HFF-Myc (cell line): Measurements from ENCODE around the gene BICDL2.

Source experiments
- DNase-seq: peaks from one replicate; pipeline ENCODE4 v3.0.0-alpha.2; 2011; ENCODE audit warnings: low read depth; ENCODE audit errors: extremely low read depth
- H3K4me3 ChIP-seq: replicated peaks from 2 replicates; pipeline ENCODE4 v1.5.1; 2011; ENCODE audit warnings: low read depth, mild to moderate bottlenecking, control low read depth, low read length
- CTCF ChIP-seq: IDR thresholded peaks from 2 replicates; pipeline ENCODE4 v1.5.1; 2012; ENCODE audit warnings: mild to moderate bottlenecking, low read depth, low read length, control low read depth; ENCODE audit errors: missing control alignments

BICDL2 gene

DNA sequence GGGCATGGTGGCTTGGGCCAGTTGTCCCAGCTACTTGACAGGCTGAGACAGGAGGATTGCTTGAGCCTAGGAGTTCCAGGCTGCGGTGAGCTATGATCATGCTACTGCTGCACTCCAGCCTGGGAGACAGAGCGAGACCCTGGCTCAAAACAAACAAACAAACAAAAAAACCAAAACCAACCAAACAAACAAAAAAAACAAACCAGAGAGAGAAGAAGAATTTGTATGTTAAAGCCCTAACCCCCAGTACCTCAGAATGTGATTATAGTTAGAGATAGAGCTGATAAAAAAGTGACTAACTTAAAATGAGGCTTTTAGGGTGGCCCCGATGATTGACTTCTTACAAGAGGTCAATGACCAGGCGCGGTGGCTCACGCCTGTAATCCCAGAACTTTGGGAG, 8.0 kb upstream of the BICDL2 start:
- TF ChIP-seq CTCF, result no peak
- no peak for DNase-seq
- H3K4me3 ChIP-seq, result no peak overlapping the region

- H3K4me3 ChIP-seq, result no peak overlapping the region
- DNase-seq, result no peak
- TF ChIP-seq CTCF, result no peak
Measured at GRCh38 chr16:3042376-3042775, 5.6 kb upstream of the BICDL2 start.

- H3K4me3 ChIP-seq, result no peak overlapping the region
- no peak for DNase-seq
- TF ChIP-seq CTCF, result no peak
Measured at GRCh38 chr16:3038896-3039295, 2.2 kb upstream of the BICDL2 start.

DNA sequence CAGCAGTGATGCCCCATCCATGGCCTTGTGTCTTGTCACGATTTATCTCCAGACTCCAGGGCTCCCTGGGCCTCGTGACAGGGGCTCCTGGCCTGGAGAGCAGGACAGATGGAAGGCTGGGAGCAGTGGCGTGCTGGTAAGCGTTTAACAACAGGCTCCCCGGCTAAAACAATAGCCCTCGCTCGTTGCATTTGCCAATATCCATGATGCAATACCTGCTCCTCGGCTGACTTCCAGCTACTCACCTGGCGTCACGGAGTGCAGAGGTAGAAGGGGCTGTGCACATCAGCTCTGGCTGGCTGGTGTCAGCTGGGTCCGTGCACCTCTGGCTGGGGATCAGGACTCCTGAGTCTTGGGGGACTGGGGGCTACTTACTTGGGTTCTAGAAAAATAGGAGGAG, 1.5 kb upstream of the BICDL2 start:
- DNase-seq, result no peak
- no peak overlapping the region for H3K4me3 ChIP-seq
- no peak for TF ChIP-seq CTCF

GRCh38 chr16:3035972-3036725, 595 bp downstream of the BICDL2 start:
- TF ChIP-seq CTCF, result no peak
- no peak overlapping the region for H3K4me3 ChIP-seq
- DNase-seq, result no peak

DNA sequence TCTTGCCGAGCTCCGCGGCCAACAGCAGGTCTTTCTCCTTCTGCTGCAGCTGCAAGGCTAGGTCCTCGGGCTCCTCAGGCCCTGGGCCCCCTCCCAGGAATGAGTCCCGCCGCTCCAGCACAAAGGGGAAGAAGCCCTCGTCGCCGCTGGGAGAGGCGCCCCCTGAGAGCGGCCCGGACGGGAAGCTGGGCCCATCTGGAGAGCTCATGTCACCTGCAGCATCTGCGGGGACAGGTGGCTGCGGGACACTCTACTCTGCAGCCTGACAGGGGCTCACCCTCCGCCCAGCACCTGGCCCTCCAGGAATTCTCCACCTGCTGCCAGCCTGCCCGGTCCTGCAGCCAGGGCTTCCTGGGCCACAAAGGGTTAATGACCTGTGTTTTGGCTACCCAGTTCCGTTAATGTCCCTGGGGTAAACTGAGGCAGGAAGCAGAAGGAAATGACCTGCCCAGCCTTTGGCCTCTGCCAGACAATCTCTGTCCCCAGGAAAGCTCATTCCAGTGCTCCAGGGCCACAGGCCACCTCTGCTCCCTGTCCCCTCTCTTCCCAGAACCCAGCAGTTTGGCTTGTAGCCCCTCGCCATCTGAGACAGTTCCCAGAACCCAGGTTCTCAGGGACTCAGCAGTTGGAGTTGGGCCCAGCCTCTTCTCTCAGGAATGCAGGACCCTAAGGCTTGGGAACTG, 1.3 kb downstream of the BICDL2 start:
- DNase-seq, result no peak
- H3K4me3 ChIP-seq, result no peak overlapping the region
- TF ChIP-seq CTCF, result no peak

- no peak for DNase-seq
- no peak overlapping the region for H3K4me3 ChIP-seq
- no peak for TF ChIP-seq CTCF
Measured at GRCh38 chr16:3032624-3033023, 4.1 kb downstream of the BICDL2 start.
